K562 (cell line): ENCODE results near the gene GPX6. TPM values are rescaled to one million over a fixed set of nuclear protein-coding genes. Genes with fewer than 3 reads are reported as not detected.

Experiments
- CBX2 ChIP-seq: fragments of 200-600 bp; sonication (generic); IDR thresholded peaks from one replicate; pipeline ENCODE4 v1.6.1; 2012; ENCODE audit warnings: mild to moderate bottlenecking, low read length, inconsistent platforms; ENCODE audit not compliant: insufficient read depth, poor library complexity, severe bottlenecking
- CTCF ChIP-seq, 3 experiments: IDR thresholded peaks in 2 of 3; conservative IDR thresholded peaks in 1 of 3; 2 replicates each; pipeline ENCODE4 v1.5.1; 2011 to 2012; ENCODE audit warnings: low read length in 3 of 3, mild to moderate bottlenecking in 3 of 3, control low read depth in 2 of 3, improper control_type of control experiment in 1 of 3, inconsistent platforms in 1 of 3, low read depth in 1 of 3, mixed read lengths in 1 of 3, moderate library complexity in 1 of 3; ENCODE audit not compliant: insufficient read depth in 2 of 3
- ETS1 ChIP-seq: conservative IDR thresholded peaks from 2 replicates; pipeline ENCODE4 v1.6.1; 2011; ENCODE audit warnings: low read depth, mild to moderate bottlenecking, low read length; ENCODE audit not compliant: control insufficient read depth
- KLF1 ChIP-seq: fragments of 450-650 bp; IDR thresholded peaks from 2 replicates; pipeline ENCODE4 v1.6.1; 2016; ENCODE audit warnings: missing genetic modification characterization, missing compliant biosample characterization
- MTF1 ChIP-seq: fragments of 250-450 bp; sonication (Bioruptor Pico); IDR thresholded peaks from 2 replicates; pipeline ENCODE4 v1.9.0; 2021; ENCODE audit warnings: moderate library complexity, mild to moderate bottlenecking, inconsistent platforms, borderline replicate concordance
- NCOA6 ChIP-seq: fragments of 450-650 bp; IDR thresholded peaks from 2 replicates; pipeline ENCODE4 v1.6.1; 2017; ENCODE audit warnings: mild to moderate bottlenecking
- UBTF ChIP-seq, 2 experiments: IDR thresholded peaks; 2 replicates each; pipeline ENCODE4 v1.6.1; 2012; ENCODE audit warnings: improper control_type of control experiment in 2 of 2, low read depth in 2 of 2, low read length in 2 of 2, borderline replicate concordance in 1 of 2
- ZNF398 ChIP-seq: fragments of 250-450 bp; sonication (Bioruptor Pico); IDR thresholded peaks from 2 replicates; pipeline ENCODE4 v1.8.0; 2021; ENCODE audit warnings: moderate library complexity, mild to moderate bottlenecking, inconsistent platforms
- polyA plus RNA-seq, 8 experiments: library from polyadenylated mRNA; depleted of rRNA in 4 of 8; stranded (reverse) in 5 of 8; unstranded in 3 of 8; fragments of >200 nt; fragmentation: Nextera tagmentation in 2 of 8; fragmentation: Illumina TruSeq in 1 of 8; extraction: Ambion mirVana in 2 of 8; extraction: Trizol in 1 of 8; gene quantifications; 2 replicates each; pipeline versions ENCODE4 v1.2.1 to v1.2.3, GENCODE V29; 2011 to 2014; ENCODE audit warnings: inconsistent platforms in 1 of 8, missing spikeins in 1 of 8
- total RNA-seq, 7 experiments: library from RNA; depleted of rRNA in 6 of 7; stranded (reverse); fragments of >200 nt in 6 of 7; fragmentation: Illumina TruSeq in 2 of 7; extraction: Trizol in 2 of 7; gene quantifications; 2 replicates each; pipeline versions ENCODE4 v1.2.1 to v1.2.3, GENCODE V29; 2011 to 2021; ENCODE audit warnings: low replicate concordance in 1 of 7
- TF ChIP-seq, protein P1 (sequence below): fragments of 150-350 bp; IDR thresholded peaks from 2 replicates; pipeline ENCODE4 v1.6.1; 2014; ENCODE audit warnings: low read depth, mild to moderate bottlenecking, low read length, borderline replicate concordance
- TF ChIP-seq, protein P2 (sequence below): sonication (generic); formaldehyde crosslinking; IDR thresholded peaks from 2 replicates; pipeline ENCODE4 v1.8.1; 2023; ENCODE audit warnings: mild to moderate bottlenecking, missing genetic modification reagents

Gene GPX6
- total and polyA plus RNA-seq, 9 of the 15 experiments (the other 6 are each of a cell fraction or from before 2014, with no cell fraction given), result not detected

GRCh38 chr6:28542440-28543296, 27.1 kb upstream of the GPX6 start (continued):
- TF ChIP-seq ZNF398 (no peak), KLF1 (tag) (peak; percentile 75), NCOA6 (no peak), UBTF (IDR thresholded peaks at IDR 0.05; ENCODE audit: borderline replicate concordance in 1 of 2, low read depth in 2 of 2, low read length in 2 of 2) (peak in 1 of 2 experiments; percentile 2; a peak in 1 of 4 replicates), CBX2 (no peak), ETS1 (peak; percentile 48; the same call in 1 of the 2 replicates), MTF1 (CRISPR knock-in tag) (no peak), CTCF (IDR thresholded peaks at IDR 0.05 in 2 of 3, conservative IDR thresholded peaks at IDR 0.05 in 1 of 3; ENCODE audit: insufficient read depth in 2 of 3, low read depth in 1 of 3, low read length in 3 of 3) (peak; percentile 98 to 99 (median 99))
- TF ChIP-seq, protein P1, sequence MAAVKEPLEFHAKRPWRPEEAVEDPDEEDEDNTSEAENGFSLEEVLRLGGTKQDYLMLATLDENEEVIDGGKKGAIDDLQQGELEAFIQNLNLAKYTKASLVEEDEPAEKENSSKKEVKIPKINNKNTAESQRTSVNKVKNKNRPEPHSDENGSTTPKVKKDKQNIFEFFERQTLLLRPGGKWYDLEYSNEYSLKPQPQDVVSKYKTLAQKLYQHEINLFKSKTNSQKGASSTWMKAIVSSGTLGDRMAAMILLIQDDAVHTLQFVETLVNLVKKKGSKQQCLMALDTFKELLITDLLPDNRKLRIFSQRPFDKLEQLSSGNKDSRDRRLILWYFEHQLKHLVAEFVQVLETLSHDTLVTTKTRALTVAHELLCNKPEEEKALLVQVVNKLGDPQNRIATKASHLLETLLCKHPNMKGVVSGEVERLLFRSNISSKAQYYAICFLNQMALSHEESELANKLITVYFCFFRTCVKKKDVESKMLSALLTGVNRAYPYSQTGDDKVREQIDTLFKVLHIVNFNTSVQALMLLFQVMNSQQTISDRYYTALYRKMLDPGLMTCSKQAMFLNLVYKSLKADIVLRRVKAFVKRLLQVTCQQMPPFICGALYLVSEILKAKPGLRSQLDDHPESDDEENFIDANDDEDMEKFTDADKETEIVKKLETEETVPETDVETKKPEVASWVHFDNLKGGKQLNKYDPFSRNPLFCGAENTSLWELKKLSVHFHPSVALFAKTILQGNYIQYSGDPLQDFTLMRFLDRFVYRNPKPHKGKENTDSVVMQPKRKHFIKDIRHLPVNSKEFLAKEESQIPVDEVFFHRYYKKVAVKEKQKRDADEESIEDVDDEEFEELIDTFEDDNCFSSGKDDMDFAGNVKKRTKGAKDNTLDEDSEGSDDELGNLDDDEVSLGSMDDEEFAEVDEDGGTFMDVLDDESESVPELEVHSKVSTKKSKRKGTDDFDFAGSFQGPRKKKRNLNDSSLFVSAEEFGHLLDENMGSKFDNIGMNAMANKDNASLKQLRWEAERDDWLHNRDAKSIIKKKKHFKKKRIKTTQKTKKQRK, result no peak
- TF ChIP-seq, protein P2, sequence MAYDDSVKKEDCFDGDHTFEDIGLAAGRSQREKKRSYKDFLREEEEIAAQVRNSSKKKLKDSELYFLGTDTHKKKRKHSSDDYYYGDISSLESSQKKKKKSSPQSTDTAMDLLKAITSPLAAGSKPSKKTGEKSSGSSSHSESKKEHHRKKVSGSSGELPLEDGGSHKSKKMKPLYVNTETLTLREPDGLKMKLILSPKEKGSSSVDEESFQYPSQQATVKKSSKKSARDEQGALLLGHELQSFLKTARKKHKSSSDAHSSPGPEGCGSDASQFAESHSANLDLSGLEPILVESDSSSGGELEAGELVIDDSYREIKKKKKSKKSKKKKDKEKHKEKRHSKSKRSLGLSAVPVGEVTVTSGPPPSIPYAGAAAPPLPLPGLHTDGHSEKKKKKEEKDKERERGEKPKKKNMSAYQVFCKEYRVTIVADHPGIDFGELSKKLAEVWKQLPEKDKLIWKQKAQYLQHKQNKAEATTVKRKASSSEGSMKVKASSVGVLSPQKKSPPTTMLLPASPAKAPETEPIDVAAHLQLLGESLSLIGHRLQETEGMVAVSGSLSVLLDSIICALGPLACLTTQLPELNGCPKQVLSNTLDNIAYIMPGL (CRISPR knock-in tag), result peak; percentile 96
